Superior temporal gyrus (tissue), 1 donor: ENCODE measurements around the gene POU3F2.
A peak's percentile ranks its signal among the peaks of the same experiment; 100 is the strongest.

Experiments used
- DNase-seq: peaks from one replicate; pipeline ENCODE4 v3.0.0-alpha.2; 2016; ENCODE audit errors: extremely low spot score

Gene POU3F2

DNA sequence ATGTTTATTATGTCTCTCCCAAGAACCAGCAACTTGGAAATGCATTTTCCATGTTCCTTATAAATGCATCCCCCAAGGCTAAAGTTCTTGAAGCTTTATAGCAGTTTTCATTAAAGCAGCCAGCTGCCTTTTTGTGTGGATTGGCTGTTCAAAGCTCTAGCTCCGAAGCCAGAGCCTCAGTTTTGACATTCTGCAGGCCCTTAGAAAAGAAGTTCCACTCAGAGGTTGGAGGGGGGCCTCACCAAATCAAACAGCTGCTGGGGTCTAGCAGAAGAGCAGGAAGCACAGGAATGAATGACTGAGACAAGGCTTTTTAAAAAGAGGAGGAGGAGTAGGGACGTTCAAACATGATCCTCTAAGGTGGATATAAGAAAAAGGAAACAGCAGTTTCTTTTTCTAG is 4.2 kb upstream of the POU3F2 start:
- no peak for DNase-seq

DNA sequence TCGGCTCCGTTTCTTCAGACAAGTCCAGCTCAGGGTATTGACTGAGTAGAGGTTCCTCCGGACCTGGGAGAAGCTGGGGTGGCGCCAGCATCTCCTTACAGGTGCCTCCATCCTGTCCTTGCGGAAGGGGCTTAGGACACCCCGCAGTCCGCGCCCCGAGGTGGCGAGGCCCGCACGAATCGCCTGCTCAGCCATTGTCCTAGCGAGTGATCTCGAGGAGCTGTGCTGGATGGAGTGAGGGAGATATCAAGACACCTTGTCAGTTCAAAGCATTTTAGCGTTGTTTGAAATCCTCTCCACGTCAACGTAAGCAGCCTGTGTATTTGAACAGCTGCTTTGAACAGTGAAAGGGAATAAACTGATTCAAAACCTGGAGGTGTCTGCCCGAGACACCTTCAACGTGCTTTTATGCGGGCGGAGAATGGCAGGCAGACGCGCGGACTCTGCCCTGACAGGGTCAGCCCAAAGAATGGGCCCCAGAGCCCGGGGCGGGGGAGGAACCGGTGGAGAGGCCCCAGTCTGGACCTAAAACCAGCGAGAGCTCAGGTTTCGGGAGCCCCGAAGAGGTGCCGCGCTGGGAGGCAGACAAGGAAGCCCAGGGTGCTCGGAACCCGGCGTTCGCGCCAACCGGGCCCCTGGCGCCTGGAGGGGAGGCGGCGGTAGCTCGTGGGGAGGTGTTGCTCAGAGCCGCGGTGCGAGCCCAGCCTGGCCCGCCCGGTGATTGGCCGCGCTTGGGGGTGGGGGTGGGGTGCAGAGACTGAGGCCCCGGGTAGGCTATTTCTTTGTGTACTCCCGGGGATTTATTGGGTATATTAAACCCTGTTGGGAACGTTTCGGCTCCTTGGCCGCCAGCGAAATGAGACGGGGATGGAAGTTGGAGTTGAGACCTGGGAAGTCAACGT is 3.1 kb upstream of the POU3F2 start:
- DNase-seq: no peak

DNA sequence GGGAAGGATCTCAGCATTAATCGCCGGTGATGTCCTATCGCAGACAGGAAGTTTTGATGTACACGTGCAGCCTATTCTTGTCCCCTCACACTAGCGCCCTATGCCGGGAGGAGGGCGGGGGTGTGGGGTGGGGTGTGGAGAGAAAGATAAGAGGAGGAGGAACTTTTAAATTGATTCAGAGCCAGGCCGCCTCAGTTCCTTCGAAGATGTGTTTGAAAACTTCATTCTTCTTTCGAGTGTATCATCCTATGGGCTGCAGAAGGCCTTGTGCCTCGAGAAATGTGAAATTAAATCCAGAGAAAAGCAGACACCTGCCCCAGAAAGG is 2.5 kb upstream of the POU3F2 start:
- no peak for DNase-seq

DNA sequence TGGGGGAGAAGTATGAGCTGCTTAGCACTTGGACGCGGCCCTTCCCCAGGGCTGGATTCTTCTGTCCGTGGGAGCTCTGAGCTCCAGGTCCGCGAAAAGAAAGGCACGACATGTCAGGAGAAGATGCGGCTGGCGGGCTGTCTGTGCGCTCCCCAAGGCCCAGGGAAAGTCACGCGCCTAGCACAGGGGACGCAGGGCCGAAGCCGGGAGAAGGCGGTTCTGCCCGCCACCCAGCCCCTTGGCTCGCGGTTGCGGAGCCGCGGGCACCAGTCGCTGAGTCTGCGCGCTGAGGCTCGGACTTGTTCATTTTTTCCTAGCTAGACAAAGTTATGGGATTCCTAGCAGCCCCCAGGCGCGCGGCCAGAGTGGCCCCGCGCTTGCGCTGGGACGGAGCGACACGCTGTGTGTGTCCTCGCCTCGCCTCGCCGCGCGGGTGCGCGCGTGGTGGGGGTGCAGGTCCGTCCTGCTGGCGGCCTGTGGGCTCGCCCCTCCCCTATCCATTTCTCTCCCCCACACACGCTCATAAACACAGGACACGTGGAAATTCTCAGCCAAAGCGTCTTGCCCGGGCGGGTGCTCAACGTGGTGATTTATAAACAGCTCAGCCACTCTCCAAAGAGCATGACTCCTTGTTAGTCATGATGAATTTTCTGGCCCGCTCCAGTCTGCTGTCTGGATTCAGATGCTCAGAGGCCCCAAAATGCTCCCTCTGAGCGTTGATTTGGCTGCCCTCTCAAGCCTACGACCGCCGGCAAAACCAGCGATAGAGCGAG is 1.9 kb upstream of the POU3F2 start:
- peak; percentile 78 for DNase-seq

DNA sequence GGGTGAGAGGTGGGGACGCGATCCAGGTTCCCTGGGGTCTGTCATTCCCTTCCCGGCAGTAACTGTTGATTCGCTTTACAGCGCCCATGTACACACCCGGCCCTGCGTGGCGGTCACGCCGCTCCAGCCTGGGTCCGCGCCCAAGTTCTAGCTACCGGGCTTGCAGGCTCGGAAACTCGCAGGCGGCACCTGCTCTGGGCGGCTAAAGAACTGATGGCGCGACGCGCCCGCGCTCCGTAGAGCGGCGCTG is 1.4 kb upstream of the POU3F2 start:
- DNase-seq: no peak

DNA sequence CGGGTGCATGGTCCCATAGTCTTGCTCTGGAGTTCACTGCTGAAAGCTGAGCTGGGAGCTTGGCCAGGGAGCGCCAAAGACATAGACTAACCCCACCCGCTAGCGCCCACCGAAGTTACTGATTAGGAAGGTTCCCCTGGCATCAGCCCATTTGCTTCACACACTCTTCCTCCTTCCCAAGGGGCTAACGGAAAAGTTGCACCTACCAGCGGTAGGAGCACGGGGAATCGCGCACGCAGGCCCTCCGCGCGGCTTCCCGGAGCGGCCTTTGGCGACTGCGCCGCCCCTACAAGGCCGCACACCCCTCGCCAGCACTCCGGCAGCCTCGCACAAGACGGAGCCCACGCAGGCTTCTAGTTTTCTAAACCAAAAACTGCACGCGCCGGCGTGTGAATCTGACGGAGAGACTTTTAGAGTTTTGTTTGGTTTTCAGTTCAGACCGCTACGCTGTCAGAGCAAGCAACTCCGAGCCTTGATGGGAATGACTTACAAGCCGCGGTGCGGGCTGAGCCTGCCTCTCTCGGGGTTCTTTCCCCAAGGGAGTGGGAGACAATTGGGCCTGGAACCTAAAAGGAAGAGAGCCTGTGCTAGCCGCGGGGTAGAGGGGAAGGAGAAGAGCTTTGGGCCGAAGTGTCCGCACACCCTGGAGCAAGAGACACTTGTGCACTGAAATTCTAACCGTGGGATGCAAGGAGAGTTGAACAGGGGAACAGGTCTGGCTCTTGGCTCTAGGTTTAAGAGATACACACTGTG is 891 bp upstream of the POU3F2 start:
- DNase-seq: peak; percentile 85

DNA sequence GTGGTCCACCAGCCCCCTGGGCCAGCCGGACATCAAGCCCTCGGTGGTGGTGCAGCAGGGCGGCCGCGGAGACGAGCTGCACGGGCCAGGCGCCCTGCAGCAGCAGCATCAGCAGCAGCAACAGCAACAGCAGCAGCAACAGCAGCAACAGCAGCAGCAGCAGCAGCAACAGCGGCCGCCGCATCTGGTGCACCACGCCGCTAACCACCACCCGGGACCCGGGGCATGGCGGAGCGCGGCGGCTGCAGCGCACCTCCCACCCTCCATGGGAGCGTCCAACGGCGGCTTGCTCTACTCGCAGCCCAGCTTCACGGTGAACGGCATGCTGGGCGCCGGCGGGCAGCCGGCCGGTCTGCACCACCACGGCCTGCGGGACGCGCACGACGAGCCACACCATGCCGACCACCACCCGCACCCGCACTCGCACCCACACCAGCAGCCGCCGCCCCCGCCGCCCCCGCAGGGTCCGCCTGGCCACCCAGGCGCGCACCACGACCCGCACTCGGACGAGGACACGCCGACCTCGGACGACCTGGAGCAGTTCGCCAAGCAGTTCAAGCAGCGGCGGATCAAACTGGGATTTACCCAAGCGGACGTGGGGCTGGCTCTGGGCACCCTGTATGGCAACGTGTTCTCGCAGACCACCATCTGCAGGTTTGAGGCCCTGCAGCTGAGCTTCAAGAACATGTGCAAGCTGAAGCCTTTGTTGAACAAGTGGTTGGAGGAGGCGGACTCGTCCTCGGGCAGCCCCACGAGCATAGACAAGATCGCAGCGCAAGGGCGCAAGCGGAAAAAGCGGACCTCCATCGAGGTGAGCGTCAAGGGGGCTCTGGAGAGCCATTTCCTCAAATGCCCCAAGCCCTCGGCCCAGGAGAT is 1.0 kb downstream of the POU3F2 start:
- no peak for DNase-seq

DNA sequence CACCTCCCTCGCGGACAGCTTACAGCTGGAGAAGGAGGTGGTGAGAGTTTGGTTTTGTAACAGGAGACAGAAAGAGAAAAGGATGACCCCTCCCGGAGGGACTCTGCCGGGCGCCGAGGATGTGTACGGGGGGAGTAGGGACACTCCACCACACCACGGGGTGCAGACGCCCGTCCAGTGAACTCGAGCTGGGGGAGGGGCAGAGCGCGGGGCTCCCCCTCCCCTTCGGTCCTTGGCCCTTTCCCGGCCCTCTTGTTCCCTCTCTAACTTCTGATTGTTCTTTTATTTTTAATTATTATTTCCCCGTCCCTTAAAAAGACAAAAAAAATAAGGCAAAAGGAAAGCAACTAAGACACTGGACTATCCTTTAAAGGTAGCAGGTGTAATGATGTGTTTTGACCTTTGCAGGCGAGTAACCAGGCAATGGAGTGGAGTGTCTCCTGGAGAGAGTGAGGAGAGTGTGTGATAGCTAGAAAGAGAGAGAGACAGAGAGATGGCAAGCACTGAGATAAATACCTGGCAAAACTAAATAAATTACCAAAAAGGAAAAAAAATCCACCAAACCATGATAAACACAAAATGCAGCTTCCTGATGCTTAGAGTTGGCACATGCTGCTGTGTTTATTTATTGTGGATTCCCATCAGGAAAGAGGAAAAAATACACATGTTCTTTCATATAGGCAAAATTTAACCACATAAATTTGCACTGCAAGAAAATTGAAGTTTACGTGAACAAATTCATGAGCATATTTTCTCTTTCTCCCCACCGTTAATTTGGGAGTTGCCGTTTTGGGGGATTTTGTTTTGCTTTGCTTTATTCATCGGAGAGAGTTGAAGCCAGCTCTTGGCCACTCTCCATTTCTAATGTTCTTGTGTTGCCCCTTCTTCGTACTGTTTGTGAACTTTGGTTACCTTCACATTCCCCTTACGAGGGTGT is 1.9 kb downstream of the POU3F2 start:
- peak; percentile 73 for DNase-seq

DNA sequence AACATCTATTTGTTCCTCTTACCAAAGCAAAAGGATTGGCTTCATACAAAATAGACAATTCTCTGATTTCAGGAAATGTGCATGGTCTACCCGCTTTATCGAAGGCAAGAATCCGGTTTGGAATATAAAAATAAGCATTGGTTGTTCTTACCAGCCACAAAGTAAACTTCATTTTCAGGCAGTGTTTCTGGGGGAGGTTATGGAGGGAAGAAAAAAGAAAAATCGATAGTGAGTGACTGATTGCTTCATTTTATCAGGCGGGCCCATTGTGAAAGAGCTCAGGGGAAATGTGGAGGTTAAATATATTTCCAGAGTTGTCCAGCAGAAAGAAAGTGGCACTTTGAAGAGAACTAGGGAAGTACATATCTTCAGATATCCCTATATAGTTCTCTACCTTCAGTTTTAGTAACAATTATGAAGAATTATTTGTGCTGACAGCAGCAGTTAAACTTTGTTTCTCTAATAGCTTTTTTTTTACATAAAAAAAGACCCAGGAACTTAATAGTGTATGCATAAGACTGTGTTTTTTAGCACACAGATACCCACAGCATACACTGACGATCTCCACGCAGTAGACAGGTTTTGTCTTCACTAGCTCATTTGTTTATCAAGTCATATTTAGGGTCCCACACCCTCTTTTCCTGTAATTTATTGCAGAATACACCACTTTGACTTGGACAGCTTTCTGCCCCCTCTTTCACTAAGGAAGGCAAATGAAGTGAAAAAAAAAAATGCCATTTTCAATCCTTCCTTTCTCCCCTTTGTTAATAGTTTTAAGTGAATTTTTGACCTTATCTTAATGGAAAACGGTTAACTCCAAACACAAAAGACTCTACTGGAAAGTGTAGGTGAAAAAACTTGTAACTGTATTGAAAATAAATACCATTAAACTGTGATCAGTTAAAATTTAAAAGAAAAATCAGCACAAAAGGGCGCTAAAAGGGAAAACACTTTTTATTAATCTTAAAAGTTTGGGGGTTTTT is 2.9 kb downstream of the POU3F2 start:
- DNase-seq: peak; percentile 70

DNA sequence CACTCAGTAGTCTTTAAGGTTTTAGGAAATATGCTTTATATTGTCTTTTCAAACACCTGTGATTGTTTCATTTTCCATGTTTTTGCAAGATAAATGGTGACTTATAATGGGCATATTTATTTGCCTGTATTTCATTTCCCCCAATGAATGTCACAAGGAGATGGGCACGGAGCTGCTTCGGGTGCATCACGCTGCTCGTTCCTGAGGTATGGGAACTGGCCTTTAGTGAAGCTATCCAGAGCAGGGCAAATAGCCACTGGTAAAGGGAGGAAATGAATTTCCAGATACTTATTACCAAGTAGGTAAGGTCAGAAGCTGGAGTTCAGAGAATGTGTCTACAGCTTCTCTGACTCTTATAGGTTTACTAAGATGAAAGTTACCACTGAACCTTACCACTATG is 3.7 kb downstream of the POU3F2 start:
- peak; percentile 81 for DNase-seq

DNA sequence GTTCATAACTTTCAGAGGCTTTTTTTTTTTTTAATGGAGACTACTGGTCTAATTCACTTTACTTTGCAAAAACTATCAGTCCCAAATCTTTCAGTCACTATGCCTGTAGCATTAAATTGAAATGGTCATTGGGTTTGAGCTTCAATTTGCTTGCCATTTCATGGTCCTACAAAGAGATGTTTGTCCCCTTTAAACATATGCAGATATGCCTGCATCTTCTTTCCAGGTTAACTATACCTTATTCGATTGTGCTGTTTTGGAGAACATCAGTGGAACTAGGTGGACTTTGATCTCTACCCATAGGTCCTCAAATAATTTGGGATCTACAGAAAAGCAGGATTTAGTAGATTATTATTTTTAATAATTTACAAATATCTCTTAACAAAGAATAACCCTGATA is 4.6 kb downstream of the POU3F2 start:
- peak; percentile 66 for DNase-seq

DNA sequence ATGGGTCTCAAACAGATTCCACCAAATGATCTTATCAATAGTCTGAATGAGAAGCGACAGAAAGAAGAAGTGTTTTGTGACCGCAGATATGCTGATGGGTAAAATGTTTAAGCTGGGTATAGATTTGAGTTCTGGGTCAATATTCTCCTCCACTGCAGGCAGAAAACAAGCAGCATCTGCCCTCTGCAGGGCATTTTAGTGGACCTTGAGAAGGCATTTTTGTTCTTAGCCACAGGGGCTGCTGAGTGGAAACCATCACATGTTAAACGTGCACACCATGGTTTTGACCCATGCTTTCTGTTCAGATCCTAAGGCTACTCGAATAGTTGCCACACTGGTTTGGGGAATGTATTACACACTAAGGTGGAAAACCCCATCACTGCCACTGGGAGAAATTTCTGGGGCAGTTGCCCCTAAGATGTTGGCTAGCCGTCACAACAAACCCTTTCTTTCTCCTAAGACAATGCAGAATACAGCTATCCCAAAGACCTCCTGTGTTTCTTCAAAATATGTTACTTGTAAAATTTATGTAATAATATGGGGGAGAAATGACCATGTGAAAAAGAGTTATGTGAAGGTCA is 5.5 kb downstream of the POU3F2 start:
- DNase-seq: peak; percentile 93

DNA sequence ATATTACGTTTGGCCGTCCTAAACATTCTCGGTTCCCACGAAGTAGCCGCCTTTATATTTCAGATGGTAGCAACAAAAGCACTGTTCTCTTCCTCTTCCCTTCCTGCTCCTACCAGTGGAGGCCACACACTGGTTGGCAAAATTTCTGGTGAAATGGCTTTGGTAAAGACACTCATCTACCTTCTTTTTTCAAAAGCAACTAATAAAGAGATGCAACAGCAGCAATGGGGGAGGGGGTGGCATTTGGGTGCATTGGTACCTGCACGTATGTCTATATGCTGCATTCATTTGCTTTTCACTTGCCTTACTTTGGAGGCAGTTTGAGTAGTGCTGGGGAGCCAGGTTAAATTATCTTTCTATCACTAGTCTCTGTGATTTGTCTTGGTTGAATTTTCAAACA is 6.0 kb downstream of the POU3F2 start:
- DNase-seq: peak; percentile 60

DNA sequence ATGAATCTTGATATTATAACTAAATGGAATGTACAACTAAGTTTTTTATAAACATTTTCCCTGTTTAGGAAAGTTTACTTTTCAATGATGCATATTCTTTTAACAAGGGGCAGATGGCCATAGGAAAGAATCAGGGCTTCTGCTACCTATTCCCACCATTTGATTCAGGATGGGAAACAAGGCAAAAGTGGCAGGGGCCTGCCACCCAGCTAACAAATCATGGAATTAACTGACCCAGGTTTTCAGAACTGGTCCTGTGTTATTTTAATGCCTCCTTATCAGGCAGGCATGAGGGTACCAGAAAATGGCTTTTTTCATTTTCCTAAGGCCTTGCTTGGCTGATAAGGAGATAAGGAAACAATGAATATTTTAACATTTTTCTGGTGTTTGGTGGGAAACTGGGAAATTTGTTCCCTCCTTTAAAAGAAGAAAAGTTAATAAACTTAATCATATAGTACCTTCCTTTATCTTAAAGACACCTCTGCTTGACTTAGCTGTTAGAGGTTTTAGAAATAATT is 6.7 kb downstream of the POU3F2 start:
- DNase-seq: peak; percentile 71

DNA sequence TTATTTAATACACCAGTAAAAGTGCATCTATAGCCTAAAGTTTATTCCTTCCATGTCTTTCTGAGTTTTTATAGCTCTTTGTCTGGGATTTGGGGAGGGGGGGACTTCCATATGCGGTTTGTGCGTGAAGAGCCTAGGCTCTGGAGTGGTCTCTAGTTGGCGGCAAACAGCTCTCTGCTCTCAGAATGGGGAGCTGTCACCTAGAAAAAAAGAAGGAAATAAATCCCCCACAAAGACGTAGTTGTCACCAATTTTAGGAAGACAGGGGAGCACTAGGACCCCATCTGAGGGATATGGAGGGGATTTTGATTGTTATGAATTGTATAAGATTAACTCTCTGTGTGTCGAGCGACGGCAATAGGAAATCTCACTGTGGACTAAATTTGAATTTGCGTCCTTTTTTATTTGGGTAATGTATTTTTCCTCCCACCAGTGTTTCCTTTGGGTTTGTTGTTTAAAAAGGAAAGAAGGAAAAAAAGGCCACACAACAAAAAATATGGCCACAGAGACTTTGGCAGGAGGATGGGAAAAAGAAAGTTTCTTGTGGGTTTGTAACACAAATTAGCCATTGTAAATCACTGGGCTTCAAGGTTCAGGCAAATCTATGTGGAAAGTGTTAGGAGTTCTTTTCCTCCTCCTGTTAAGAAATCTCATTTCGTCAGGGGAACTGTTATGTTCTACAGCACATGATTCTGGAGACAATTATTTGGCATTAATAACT is 7.4 kb downstream of the POU3F2 start:
- DNase-seq: peak; percentile 72

DNA sequence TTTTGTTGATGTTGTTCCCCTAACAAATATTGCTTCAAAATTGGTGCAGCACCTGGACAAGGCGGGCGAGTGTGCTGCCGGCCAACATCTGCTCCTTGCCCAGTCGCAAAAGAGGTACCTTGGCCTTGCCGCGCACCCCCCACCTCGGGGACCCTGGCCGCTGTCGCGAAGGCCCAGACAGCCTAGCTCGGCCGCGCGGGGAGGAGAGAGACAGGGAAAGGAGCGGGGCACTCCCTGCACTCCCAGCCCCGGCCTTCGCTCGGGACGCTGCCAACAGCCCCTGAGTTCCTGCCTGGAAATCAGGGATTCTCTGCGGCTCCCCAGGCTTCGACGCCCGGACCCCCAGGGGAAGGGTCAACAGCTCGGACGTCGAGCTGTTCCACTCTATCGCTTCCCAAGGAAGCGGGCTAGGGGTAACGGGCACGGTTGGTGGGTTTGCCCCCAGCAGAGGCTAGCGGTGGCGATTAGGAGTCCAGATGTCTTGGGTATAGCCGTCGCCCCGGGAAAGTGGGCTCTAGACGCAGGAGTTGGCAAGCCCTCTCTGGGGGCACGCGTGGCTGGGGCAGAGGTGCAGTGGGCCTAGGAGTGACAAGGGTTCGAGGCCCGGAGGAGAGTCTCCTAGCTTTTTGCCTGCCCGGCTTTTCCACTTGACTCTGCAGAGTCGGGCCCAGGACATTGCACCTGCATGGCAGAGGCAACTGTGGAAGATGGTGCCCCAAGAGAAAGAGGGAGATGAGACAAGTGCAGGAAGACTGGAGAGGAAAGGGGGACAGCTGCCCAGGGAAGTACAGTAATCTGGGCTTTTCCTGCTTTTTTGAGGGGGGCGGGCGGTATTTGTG is 8.2 kb downstream of the POU3F2 start:
- DNase-seq: no peak
